Motor neuron (in vitro differentiated cells): ENCODE measurements around the gene FCMR. TPM values are rescaled to one million over a fixed set of nuclear protein-coding genes. Genes with fewer than 3 reads are reported as not detected.
A peak's percentile ranks its signal among the peaks of the same experiment; 100 is the strongest.

Experiments used
- ATAC-seq, 8 experiments: fragments of 200-7000 bp; cut with Tn5 transposase; replicated peaks in 6 of 8; 2 replicates each; pipeline ENCODE4 v1.8.0; 2021; ENCODE audit warnings: mild to moderate bottlenecking in 8 of 8, moderate library complexity in 8 of 8
- H3K27ac ChIP-seq, 2 donors: fragments of 250-450 bp; sonication (Bioruptor Pico); 2 replicates each; pipeline ENCODE4 v1.9.0; 2021; ENCODE audit warnings: antibody characterized with exemption in 2 of 2, mild to moderate bottlenecking in 2 of 2, moderate library complexity in 1 of 2
- H3K4me1 ChIP-seq, 2 donors: fragments of 250-450 bp; sonication (Bioruptor Pico); replicated peaks in 1 of 2; 2 replicates each; pipeline ENCODE4 v1.6.1; 2021; ENCODE audit warnings: antibody characterized with exemption in 2 of 2, mild to moderate bottlenecking in 2 of 2, moderate library complexity in 1 of 2
- H3K4me3 ChIP-seq, 5 donors: fragments of 250-450 bp; sonication (Bioruptor Pico); 2 replicates each; pipeline ENCODE4 v1.9.0; 2021; ENCODE audit warnings: antibody characterized with exemption in 5 of 5, mild to moderate bottlenecking in 5 of 5, moderate library complexity in 4 of 5
- WGBS, 10 experiments: fragments of 450-650 bp; shearing (Covaris generic); methylation state at CpG; one replicate each; pipeline ENCODE4 v1.0.0; 2022; 5-methylcytosine and 5-hydroxymethylcytosine counted together
- in situ Hi-C, 9 experiments: fragments of 400-800 bp; cut with MboI; loops; one replicate each; pipeline ENCODE4 v1.15.0; 2021; ENCODE audit warnings: low sequenced_read_pairs in 9 of 9, low pct_unique_long_range_greater_than_20kb in 2 of 9; ENCODE audit not compliant: unreplicated experiment in 9 of 9
- total RNA-seq, 8 experiments: library from RNA; unstranded; fragments of 300-600 nt; gene quantifications; 2 replicates each; pipeline versions ENCODE4 v1.2.3 to v1.2.4, GENCODE V29; 2022

Gene FCMR
- 1 to 10 TPM in 2 of 8 experiments, under 1 TPM in 2, not detected in 4; 0.49 to 2.0 (median 0.99) TPM for total RNA-seq

GRCh38 chr1:206921772-206922265 lies at the start of gene FCMR:
Gene FCMR, minus strand, starts transcription at chr1:206921941. Its CDS starts 87 bp downstream, at chr1:206921854.
- in situ Hi-C loops, result loop anchor here in 7 of 9 experiments (25.0 kb wide), 4 partner anchors 185 to 435 kb away; partner anchors contain the start of genes DYRK3 (in 2 of the 7) and EIF2D (in 2 of the 7)

GRCh38 chr1:206971029-206971655 lies 49.4 kb upstream of the FCMR start:
- Histone ChIP-seq H3K27ac (no peak overlapping the region), H3K4me3 (no peak overlapping the region), H3K4me1 (peaks cover 0 to 9% of the 10 kb centered on the region in 2 donors)
- in situ Hi-C loops, result no loop called here
- ATAC-seq, result no peak
- WGBS, 10 experiments, result 69 to 100% (median 79%) methylated on average over 1 to 2 of the region's 2 CpGs; no CpG with 5 or more reads in 6 of the 10 experiments

More at GRCh38 chr1:206921772-206922265, at the start of gene FCMR:
- no peak for ATAC-seq
- H3K4me3 ChIP-seq, result no peak within 1 kb of the TSS
- 10 to 76% (median 61%) methylated on average over 2 to 7 of the region's 7 CpGs; no CpG with 5 or more reads in 1 of the 10 experiments for WGBS, 10 experiments
- H3K4me1 ChIP-seq, result no peaks in the 10 kb centered on the region
- H3K27ac ChIP-seq, result no peak within 1 kb of the TSS

GRCh38 chr1:206970446-206970845 lies 48.7 kb upstream of the FCMR start, which contains the start of gene FCAMR:
Gene FCAMR, minus strand, starts transcription at chr1:206970460. Its CDS starts 335 bp downstream, at chr1:206970125.
- 25 to 100% (median 76%) methylated on average over 1 to 2 of the region's 2 CpGs; no CpG with 5 or more reads in 5 of the 10 experiments for WGBS, 10 experiments
- H3K4me3 ChIP-seq, result no peak within 1 kb of the TSS
- ATAC-seq, result no peak
- in situ Hi-C loops, result no loop called here
- H3K27ac ChIP-seq, result no peak within 1 kb of the TSS
- H3K4me1 ChIP-seq, result peaks cover 0 to 9% of the 10 kb centered on the region in 2 donors

GRCh38 chr1:206969090-206969489 lies 47.3 kb upstream of the FCMR start:
- H3K27ac ChIP-seq, result no peak overlapping the region
- H3K4me1 ChIP-seq, result peaks cover 0 to 1% of the 10 kb centered on the region in 2 donors
- WGBS, 10 experiments, result 37 to 94% (median 81%) methylated on average over 3 to 5 of the region's 5 CpGs; no CpG with 5 or more reads in 2 of the 10 experiments
- in situ Hi-C loops, result no loop called here
- H3K4me3 ChIP-seq, result no peak overlapping the region
- no peak for ATAC-seq

GRCh38 chr1:206967096-206967849 lies 45.5 kb upstream of the FCMR start:
- no peak for ATAC-seq
- Histone ChIP-seq H3K4me1 (no peaks in the 10 kb centered on the region), H3K4me3 (no peak overlapping the region), H3K27ac (no peak overlapping the region)
- 14 to 93% (median 80%) methylated on average over 1 to 8 of the region's 8 CpGs; no CpG with 5 or more reads in 2 of the 10 experiments for WGBS, 10 experiments
- in situ Hi-C loops, result no loop called here

GRCh38 chr1:206965781-206966180 lies 44.0 kb upstream of the FCMR start:
- H3K27ac ChIP-seq, result no peak overlapping the region
- no peak overlapping the region for H3K4me3 ChIP-seq
- WGBS, 10 experiments, result 79 to 94% (median 80%) methylated on average over 1 to 2 of the region's 2 CpGs; no CpG with 5 or more reads in 7 of the 10 experiments
- in situ Hi-C loops, result no loop called here
- H3K4me1 ChIP-seq, result no peaks in the 10 kb centered on the region
- ATAC-seq, result no peak

- no peak overlapping the region for H3K27ac ChIP-seq
- in situ Hi-C loops, result no loop called here
- 80 to 100% (median 88%) methylated on average over 1 of the region's 1 CpG; no CpG with 5 or more reads in 7 of the 10 experiments for WGBS, 10 experiments
- H3K4me3 ChIP-seq, result no peak overlapping the region
- ATAC-seq, result peak in 1 of 8 experiments; percentile 38
- no peaks in the 10 kb centered on the region for H3K4me1 ChIP-seq
Measured at GRCh38 chr1:206963740-206964139, 42.0 kb upstream of the FCMR start.

GRCh38 chr1:206963119-206963712 lies 41.5 kb upstream of the FCMR start:
- 77 to 100% (median 89%) methylated on average over 1 to 5 of the region's 5 CpGs; no CpG with 5 or more reads in 2 of the 10 experiments for WGBS, 10 experiments
- no peak overlapping the region for H3K27ac ChIP-seq
- H3K4me1 ChIP-seq, result no peaks in the 10 kb centered on the region
- no peak for ATAC-seq
- in situ Hi-C loops, result no loop called here
- no peak overlapping the region for H3K4me3 ChIP-seq

GRCh38 chr1:206962272-206962671 lies 40.5 kb upstream of the FCMR start:
- Histone ChIP-seq H3K4me1 (peaks cover 0 to 6% of the 10 kb centered on the region in 2 donors), H3K27ac (no peak overlapping the region), H3K4me3 (no peak overlapping the region)
- in situ Hi-C loops, result no loop called here
- WGBS, 10 experiments, result 37 to 100% (median 86%) methylated on average over 1 to 7 of the region's 7 CpGs; no CpG with 5 or more reads in 3 of the 10 experiments
- ATAC-seq, result no peak

GRCh38 chr1:206961668-206962067 lies 39.9 kb upstream of the FCMR start:
- no peak overlapping the region for H3K4me3 ChIP-seq
- 0 to 100% (median 74%) methylated on average over 1 to 3 of the region's 3 CpGs; no CpG with 5 or more reads in 1 of the 10 experiments for WGBS, 10 experiments
- peaks cover 0 to 7% of the 10 kb centered on the region in 2 donors for H3K4me1 ChIP-seq
- no peak for ATAC-seq
- no peak overlapping the region for H3K27ac ChIP-seq
- in situ Hi-C loops, result no loop called here

GRCh38 chr1:206960676-206961386 lies 39.1 kb upstream of the FCMR start:
- Histone ChIP-seq H3K4me3 (no peak overlapping the region), H3K4me1 (peaks cover 5 to 10% of the 10 kb centered on the region in 2 donors), H3K27ac (no peak overlapping the region)
- WGBS, 10 experiments, result 10 to 92% (median 86%) methylated on average over 1 to 5 of the region's 6 CpGs; no CpG with 5 or more reads in 3 of the 10 experiments
- in situ Hi-C loops, result no loop called here
- no peak for ATAC-seq

- Histone ChIP-seq H3K27ac (no peak overlapping the region), H3K4me3 (no peak overlapping the region), H3K4me1 (peaks cover 11 to 13% of the 10 kb centered on the region in 2 donors)
- in situ Hi-C loops, result no loop called here
- WGBS, 10 experiments, result 0 to 82% (median 76%) methylated on average over 1 to 2 of the region's 2 CpGs; no CpG with 5 or more reads in 5 of the 10 experiments
- ATAC-seq, result no peak
Measured at GRCh38 chr1:206958144-206958543, 36.4 kb upstream of the FCMR start.
